AG04450 (cell line): ENCODE data around the gene COA8. TPM values are rescaled to one million over a fixed set of nuclear protein-coding genes. Genes with fewer than 3 reads are reported as not detected.

Experiments used
- CTCF ChIA-PET: fragments of 300-600, 350-600 bp; formaldehyde crosslinking; extraction: SDS; loops from one replicate; lab custom pipeline; 2022; ENCODE audit warnings: antibody characterized with exemption, inconsistent platforms; lab: Charles Lee
- POLR2A ChIA-PET: fragments of 350-600 bp; formaldehyde crosslinking; extraction: SDS; loops from one replicate; lab custom pipeline; 2021; ENCODE audit warnings: antibody characterized with exemption, inconsistent platforms; lab: Yijun Ruan, JAX
- DNase-seq: peaks from one replicate; pipeline ENCODE4 v3.0.0-alpha.2; 2011; ENCODE audit warnings: low read depth, low spot score
- H3K27ac ChIP-seq: one replicate; pipeline ENCODE4 v1.5.1; 2012; ENCODE audit warnings: low read depth, low read length, control low read depth
- H3K27me3 ChIP-seq: one replicate; pipeline ENCODE4 v1.6.0; 2012; ENCODE audit warnings: low read length; ENCODE audit not compliant: control insufficient read depth, insufficient read depth
- H3K4me3 ChIP-seq: 2 replicates; pipeline ENCODE4 v1.5.1; 2011; ENCODE audit warnings: mild to moderate bottlenecking, low read depth, low read length, control low read depth
- H3K9me3 ChIP-seq: 2 replicates; pipeline ENCODE4 v1.5.1; 2012; ENCODE audit warnings: low read length; ENCODE audit not compliant: control insufficient read depth, insufficient read depth
- polyA plus RNA-seq: library from polyadenylated mRNA; depleted of rRNA; stranded (reverse); fragments of >200 nt; gene quantifications from 2 replicates; pipeline ENCODE4 v1.2.3, GENCODE V29; 2011
- TF ChIP-seq, protein P1 (sequence below): IDR thresholded peaks from 2 replicates; pipeline ENCODE4 v1.5.1; 2011; ENCODE audit warnings: low read depth, low read length, control low read depth, inconsistent platforms

COA8 gene
- polyA plus RNA-seq, 1 experiment, result 29.8 TPM

DNA sequence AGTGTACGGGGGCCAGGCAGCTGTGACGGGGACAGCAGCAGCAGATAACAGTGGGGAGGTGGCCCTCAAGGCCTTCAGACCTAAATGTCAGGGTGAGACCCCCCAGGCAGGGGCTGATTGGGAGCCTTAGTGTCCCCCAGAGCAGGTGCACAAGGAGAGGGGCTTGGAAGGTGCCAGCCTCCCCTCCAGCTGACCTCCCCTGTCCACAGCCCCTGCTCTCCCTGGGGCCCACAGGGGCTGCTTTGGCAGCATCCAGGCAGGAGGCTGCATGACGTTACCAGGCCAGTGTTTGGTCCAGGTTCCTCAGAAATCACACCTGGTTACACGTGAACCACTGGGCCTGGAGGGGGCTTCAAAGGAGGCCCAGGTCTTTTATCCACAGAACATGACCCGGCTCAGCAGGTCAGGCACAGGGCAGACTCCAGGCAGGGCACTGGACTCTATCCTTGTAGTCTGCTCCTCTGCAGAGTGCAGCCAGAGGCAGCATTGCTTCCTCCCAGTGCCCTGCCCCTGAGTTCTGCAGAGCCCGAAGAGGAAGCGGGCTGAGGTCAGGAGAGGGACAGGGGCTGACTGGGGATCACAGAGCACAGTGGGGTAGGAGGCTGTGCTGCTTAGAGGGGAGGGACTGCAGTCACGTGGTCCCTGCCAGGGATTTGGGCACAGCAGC lies 36.4 kb upstream of the COA8 start:
- peaks cover 9% of the 10 kb centered on the region for H3K9me3 ChIP-seq

DNA sequence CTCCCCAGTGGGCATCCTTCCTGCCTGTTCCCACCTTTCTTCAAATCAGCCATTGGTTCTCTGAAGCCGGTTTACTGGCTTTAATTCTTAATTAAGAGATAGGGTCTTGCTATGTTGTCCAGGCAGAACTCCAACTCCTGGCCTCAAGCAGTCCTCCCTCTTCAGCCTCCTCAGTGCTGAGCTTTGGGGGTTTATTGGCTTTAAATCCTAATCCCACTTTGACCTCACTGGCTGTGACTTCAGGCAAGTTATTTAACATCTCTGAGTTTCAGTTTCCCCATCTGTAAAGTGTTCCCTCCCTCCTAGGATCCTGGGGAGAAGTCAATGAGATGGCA lies 35.9 kb upstream of the COA8 start:
- H3K27ac ChIP-seq, result no peak overlapping the region
- POLR2A ChIA-PET, result interaction anchor here (2.9 kb wide), 1 partner anchor 14 kb away, joined by 18 read pairs; no protein-coding TSS in a partner anchor

More for the DNA sequence above, 36.4 kb upstream of the COA8 start:
- Histone ChIP-seq H3K27me3 (peaks cover 14% of the 10 kb centered on the region), H3K4me3 (no peak overlapping the region), H3K27ac (no peak overlapping the region)
- TF ChIP-seq, protein P1, sequence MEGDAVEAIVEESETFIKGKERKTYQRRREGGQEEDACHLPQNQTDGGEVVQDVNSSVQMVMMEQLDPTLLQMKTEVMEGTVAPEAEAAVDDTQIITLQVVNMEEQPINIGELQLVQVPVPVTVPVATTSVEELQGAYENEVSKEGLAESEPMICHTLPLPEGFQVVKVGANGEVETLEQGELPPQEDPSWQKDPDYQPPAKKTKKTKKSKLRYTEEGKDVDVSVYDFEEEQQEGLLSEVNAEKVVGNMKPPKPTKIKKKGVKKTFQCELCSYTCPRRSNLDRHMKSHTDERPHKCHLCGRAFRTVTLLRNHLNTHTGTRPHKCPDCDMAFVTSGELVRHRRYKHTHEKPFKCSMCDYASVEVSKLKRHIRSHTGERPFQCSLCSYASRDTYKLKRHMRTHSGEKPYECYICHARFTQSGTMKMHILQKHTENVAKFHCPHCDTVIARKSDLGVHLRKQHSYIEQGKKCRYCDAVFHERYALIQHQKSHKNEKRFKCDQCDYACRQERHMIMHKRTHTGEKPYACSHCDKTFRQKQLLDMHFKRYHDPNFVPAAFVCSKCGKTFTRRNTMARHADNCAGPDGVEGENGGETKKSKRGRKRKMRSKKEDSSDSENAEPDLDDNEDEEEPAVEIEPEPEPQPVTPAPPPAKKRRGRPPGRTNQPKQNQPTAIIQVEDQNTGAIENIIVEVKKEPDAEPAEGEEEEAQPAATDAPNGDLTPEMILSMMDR, result no peak
- no peak for DNase-seq
- ChIA-PET POLR2A (no interaction called here), CTCF (interaction anchor here (5.2 kb wide), 1 partner anchor 8 kb away, joined by 29 read pairs; no protein-coding TSS in a partner anchor)

GRCh38 chr14:103527408-103528145 lies 35.2 kb upstream of the COA8 start:
- Histone ChIP-seq H3K27ac (no peak overlapping the region), H3K27me3 (peaks cover 13% of the 10 kb centered on the region), H3K4me3 (no peak overlapping the region), H3K9me3 (peaks cover 9% of the 10 kb centered on the region)
- DNase-seq, result no peak
- TF ChIP-seq, protein P1, result no peak
- ChIA-PET POLR2A (interaction anchor here (0.7 to 2.9 kb wide), 3 partner anchors 11 to 401 kb away, joined by 3 to 18 read pairs (median 3); no protein-coding TSS in a partner anchor), CTCF (interaction anchor here (0.6 to 5.2 kb wide), 2 partner anchors 9 to 22 kb away, joined by 3 to 29 read pairs; no protein-coding TSS in a partner anchor)

More for the DNA sequence above, 35.9 kb upstream of the COA8 start:
- Histone ChIP-seq H3K4me3 (no peak overlapping the region), H3K9me3 (peaks cover 9% of the 10 kb centered on the region), H3K27me3 (peaks cover 14% of the 10 kb centered on the region)
- no peak for DNase-seq
- CTCF ChIA-PET, result interaction anchor here (5.2 kb wide), 1 partner anchor 9 kb away, joined by 29 read pairs; no protein-coding TSS in a partner anchor
- TF ChIP-seq, protein P1, result no peak

DNA sequence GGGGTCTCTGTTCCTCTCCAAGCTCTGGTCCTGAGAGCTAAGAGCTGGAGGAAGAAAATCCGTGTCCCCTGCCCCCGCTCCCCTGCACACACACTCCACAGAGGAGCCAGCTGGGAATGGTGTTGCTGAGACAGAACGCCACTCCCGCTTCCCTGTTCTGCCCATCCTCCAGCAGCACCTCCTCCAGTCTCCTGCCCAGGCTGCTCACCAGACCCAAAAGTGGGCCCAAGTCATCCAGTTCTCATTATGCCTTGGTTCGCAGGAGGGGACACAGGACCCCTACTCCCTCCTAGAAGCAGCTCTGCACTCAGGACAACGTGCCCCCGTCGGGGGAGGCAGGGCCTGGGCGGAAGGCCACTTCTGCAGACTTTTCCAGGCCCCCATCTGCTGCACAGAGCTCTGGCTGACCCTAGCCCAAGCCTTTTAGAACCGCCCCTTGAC lies 34.6 kb upstream of the COA8 start:
- Histone ChIP-seq H3K9me3 (peaks cover 9% of the 10 kb centered on the region), H3K27ac (no peak overlapping the region), H3K4me3 (peak overlapping the region; percentile 51), H3K27me3 (peaks cover 9% of the 10 kb centered on the region)
- no peak for DNase-seq
- TF ChIP-seq, protein P1, result no peak
- CTCF ChIA-PET, result interaction anchor here (5.2 kb wide), 1 partner anchor 10 kb away, joined by 29 read pairs; no protein-coding TSS in a partner anchor
- POLR2A ChIA-PET, result interaction anchor here (0.6 to 2.9 kb wide), 8 partner anchors 7 to 401 kb away, joined by 3 to 18 read pairs (median 3); partner anchors contain the start of gene BAG5
